Nephron progenitor cell (in vitro differentiated cells): ENCODE results near the gene FOXD4L4.
"Not testable (repeated sequence)": the region's sequence is repeated elsewhere in the genome, so short reads cannot be mapped to it uniquely, and the experiment has no call there.

Source experiments
- DNase-seq: peaks from one replicate; pipeline ENCODE4 v3.0.0; 2021
- H3K27ac Mint-ChIP-seq: 2 replicates; pipeline ENCODE4 v1.8.0; 2021; ENCODE audit warnings: mild to moderate bottlenecking, moderate library complexity, mixed read lengths
- H3K27me3 Mint-ChIP-seq: 2 replicates; pipeline ENCODE4 v1.8.0; 2021; ENCODE audit warnings: mild to moderate bottlenecking, low read depth, mixed read lengths; ENCODE audit not compliant: poor library complexity
- H3K36me3 Mint-ChIP-seq: 2 replicates; pipeline ENCODE4 v1.8.0; 2021; ENCODE audit warnings: low read depth, mixed read lengths
- H3K4me1 Mint-ChIP-seq: 2 replicates; pipeline ENCODE4 v1.8.0; 2021; ENCODE audit warnings: mixed read lengths
- H3K4me3 Mint-ChIP-seq: 2 replicates; pipeline ENCODE4 v1.8.0; 2021; ENCODE audit warnings: mild to moderate bottlenecking, moderate library complexity, mixed read lengths
- H3K9me3 Mint-ChIP-seq: 2 replicates; pipeline ENCODE4 v1.8.0; 2021; ENCODE audit warnings: mild to moderate bottlenecking, moderate library complexity, mixed read lengths

The FOXD4L4 gene

GRCh38 chr9:65737096-65737564 lies at the start of gene FOXD4L4:
Gene FOXD4L4 (plus strand): TSS chr9:65737146. CDS start chr9:65737146, 0 bp downstream.
- H3K27ac Mint-ChIP-seq, H3K36me3 Mint-ChIP-seq, H3K4me1 Mint-ChIP-seq, H3K4me3 Mint-ChIP-seq, H3K9me3 Mint-ChIP-seq: not testable (repeated sequence)
- H3K27me3 Mint-ChIP-seq, result peaks cover 27% of the 10 kb centered on the region
- DNase-seq, result peak; percentile 1

- not testable (repeated sequence) for H3K36me3 Mint-ChIP-seq, DNase-seq, H3K9me3 Mint-ChIP-seq, H3K27ac Mint-ChIP-seq, H3K4me3 Mint-ChIP-seq, H3K27me3 Mint-ChIP-seq, H3K4me1 Mint-ChIP-seq
These were observed 33.4 kb upstream of the FOXD4L4 start for GRCh38 chr9:65703550-65703949.

GRCh38 chr9:65714445-65714844 lies 22.5 kb upstream of the FOXD4L4 start:
- not testable (repeated sequence) for H3K27ac Mint-ChIP-seq, H3K9me3 Mint-ChIP-seq, H3K27me3 Mint-ChIP-seq, H3K4me1 Mint-ChIP-seq, DNase-seq, H3K36me3 Mint-ChIP-seq, H3K4me3 Mint-ChIP-seq

DNA sequence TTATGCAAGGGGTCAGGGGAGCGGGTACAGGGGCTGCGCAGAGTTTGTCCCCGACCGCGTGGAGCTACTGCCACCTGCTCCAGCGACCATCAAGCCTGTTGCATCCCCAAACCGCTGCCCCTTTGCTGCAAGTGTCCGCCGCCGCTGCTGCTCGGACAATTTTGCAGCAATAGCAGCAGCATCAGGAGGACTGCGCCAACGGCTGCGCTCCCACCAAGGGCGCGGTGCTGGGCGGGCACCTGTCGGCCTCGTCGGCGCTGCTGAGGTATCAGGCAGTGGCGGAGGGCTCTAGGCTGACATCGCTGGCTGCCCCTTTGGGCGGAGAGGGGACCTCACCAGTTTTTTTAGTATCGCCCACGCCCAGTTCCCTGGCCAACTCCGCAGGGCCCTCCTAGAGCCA lies 1.2 kb downstream of the FOXD4L4 start:
- not testable (repeated sequence) for H3K27ac Mint-ChIP-seq, H3K4me1 Mint-ChIP-seq, H3K4me3 Mint-ChIP-seq, DNase-seq, H3K9me3 Mint-ChIP-seq, H3K36me3 Mint-ChIP-seq
- H3K27me3 Mint-ChIP-seq, result peaks cover 27% of the 10 kb centered on the region
